Neural cell (in vitro differentiated cells): Measurements from ENCODE around the gene DMBT1. TPM values are rescaled to one million over a fixed set of nuclear protein-coding genes. Genes with fewer than 3 reads are reported as not detected.

Experiments
- H2AFZ ChIP-seq: fragments of 200-600, 300-800 bp; sonication (generic), shearing (Covaris generic); 2 replicates; pipeline ENCODE4 v1.6.0; 2014; ENCODE audit warnings: low read depth, mild to moderate bottlenecking, antibody characterized with exemption, low read length, moderate library complexity
- H3F3A ChIP-seq: fragments of 200-600 bp; shearing (Covaris generic); 2 replicates; pipeline ENCODE4 v1.6.1; 2016; ENCODE audit warnings: mild to moderate bottlenecking, moderate library complexity, mixed read lengths, antibody characterized with exemption, low read length; ENCODE audit not compliant: insufficient read depth, poor library complexity, severe bottlenecking
- H3K27ac ChIP-seq: fragments of 200-600, 300-800 bp; sonication (generic), shearing (Covaris generic); 2 replicates; pipeline ENCODE4 v1.5.1; 2014; ENCODE audit warnings: mild to moderate bottlenecking, low read length, moderate library complexity
- H3K27me3 ChIP-seq: fragments of 300-800, 200-600 bp; sonication (generic), shearing (Covaris generic); 2 replicates; pipeline ENCODE4 v1.6.0; 2014; ENCODE audit warnings: mild to moderate bottlenecking, low read depth, low read length, moderate library complexity; ENCODE audit not compliant: insufficient read depth
- H3K36me3 ChIP-seq: fragments of 300-800, 200-600 bp; sonication (generic), shearing (Covaris generic); 2 replicates; pipeline ENCODE4 v1.5.1; 2014; ENCODE audit warnings: mild to moderate bottlenecking, antibody characterized with exemption, low read length, moderate library complexity; ENCODE audit not compliant: insufficient read depth
- H3K4me2 ChIP-seq: fragments of 300-800, 200-600 bp; sonication (generic), shearing (Covaris generic); 2 replicates; pipeline ENCODE4 v1.6.0; 2014; ENCODE audit warnings: mild to moderate bottlenecking, low read length
- H3K4me3 ChIP-seq: fragments of 300-800, 200-600 bp; sonication (generic), shearing (Covaris generic); 2 replicates; pipeline ENCODE4 v1.5.1; 2014; ENCODE audit warnings: mild to moderate bottlenecking, low read length, moderate library complexity
- H3K79me2 ChIP-seq: fragments of 200-600 bp; shearing (Covaris generic); replicated peaks from 2 replicates; pipeline ENCODE4 v1.6.0; 2014; ENCODE audit warnings: mild to moderate bottlenecking, low read length, moderate library complexity; ENCODE audit not compliant: insufficient read depth
- H3K9ac ChIP-seq: fragments of 300-800, 200-600 bp; sonication (generic), shearing (Covaris generic); 2 replicates; pipeline ENCODE4 v1.6.1; 2016; ENCODE audit warnings: mild to moderate bottlenecking, low read length, mixed read lengths
- H3K9me2 ChIP-seq: fragments of 200-600 bp; shearing (Covaris generic); 2 replicates; pipeline ENCODE4 v1.6.1; 2016; ENCODE audit warnings: mild to moderate bottlenecking, low read length, mixed read lengths; ENCODE audit not compliant: insufficient read depth
- H3K9me3 ChIP-seq: fragments of 200-600, 300-800 bp; sonication (generic), shearing (Covaris generic); 2 replicates; pipeline ENCODE4 v1.6.1; 2016; ENCODE audit warnings: mild to moderate bottlenecking, mixed run types, low read length, moderate library complexity, mixed read lengths
- H4K20me1 ChIP-seq: fragments of 200-600 bp; shearing (Covaris generic); 2 replicates; pipeline ENCODE4 v1.6.1; 2016; ENCODE audit warnings: mild to moderate bottlenecking, mixed run types; ENCODE audit not compliant: insufficient read depth
- CTCF ChIP-seq: fragments of 450-650 bp; IDR thresholded peaks from 2 replicates; pipeline ENCODE4 v1.5.1; 2014; ENCODE audit warnings: antibody characterized with exemption, mild to moderate bottlenecking, moderate library complexity; ENCODE audit not compliant: poor library complexity, severe bottlenecking
- EP300 ChIP-seq: fragments of 450-650 bp; conservative IDR thresholded peaks from 2 replicates; pipeline ENCODE4 v1.6.1; 2014; ENCODE audit warnings: antibody characterized with exemption, mild to moderate bottlenecking, moderate library complexity; ENCODE audit not compliant: poor library complexity, severe bottlenecking
- EZH2 ChIP-seq: fragments of 200-600, 300-800 bp; shearing (Covaris generic), sonication (generic); IDR thresholded peaks from 2 replicates; pipeline ENCODE4 v1.6.1; 2014; ENCODE audit warnings: antibody characterized with exemption, low read length, borderline replicate concordance, mild to moderate bottlenecking; ENCODE audit not compliant: insufficient read depth, poor library complexity, severe bottlenecking
- MXI1 ChIP-seq: fragments of 450-650 bp; conservative IDR thresholded peaks from 2 replicates; pipeline ENCODE4 v1.6.1; 2014; ENCODE audit warnings: antibody characterized with exemption, mild to moderate bottlenecking; ENCODE audit not compliant: poor library complexity, severe bottlenecking
- POLR2AphosphoS5 ChIP-seq: IDR thresholded peaks from 2 replicates; pipeline ENCODE4 v1.6.1; 2012
- RAD21 ChIP-seq: fragments of 450-650 bp; conservative IDR thresholded peaks from 2 replicates; pipeline ENCODE4 v1.6.1; 2014; ENCODE audit warnings: antibody characterized with exemption, mild to moderate bottlenecking, moderate library complexity
- SMC3 ChIP-seq: fragments of 450-650 bp; conservative IDR thresholded peaks from 2 replicates; pipeline ENCODE4 v1.6.1; 2014; ENCODE audit warnings: antibody characterized with exemption, mild to moderate bottlenecking, moderate library complexity; ENCODE audit not compliant: poor library complexity
- TAF1 ChIP-seq: IDR thresholded peaks from 2 replicates; pipeline ENCODE4 v1.6.1; 2012; ENCODE audit warnings: low read depth
- polyA plus RNA-seq: library from polyadenylated mRNA; depleted of rRNA; stranded (reverse); fragments of >200 nt; gene quantifications from 2 replicates; pipeline ENCODE4 v1.2.3, GENCODE V29; 2014
- TF ChIP-seq, protein P1 (sequence below): IDR thresholded peaks from 2 replicates; pipeline ENCODE4 v1.6.1; 2012; ENCODE audit warnings: borderline replicate concordance

DMBT1 gene
- polyA plus RNA-seq, 1 donor from 2014 or later = not detected

DNA sequence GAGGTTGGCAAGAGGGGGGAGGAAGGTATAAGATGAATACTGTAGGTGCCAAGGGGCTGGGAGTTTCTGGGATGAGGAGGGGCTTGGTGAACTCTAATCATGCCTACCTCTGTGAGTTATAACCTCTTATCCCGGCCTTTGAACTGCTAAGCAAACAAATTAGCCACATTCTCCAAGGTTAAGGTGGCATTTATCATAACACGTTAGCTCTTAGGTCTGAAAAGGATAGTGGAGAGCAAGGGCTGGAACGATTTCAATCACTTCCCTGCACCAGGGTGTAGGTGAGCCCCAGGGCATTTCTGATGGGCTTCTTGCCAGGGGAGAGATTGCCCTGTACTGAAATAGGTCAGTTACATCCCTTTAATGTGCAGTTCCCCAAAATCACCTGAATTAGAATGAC is 28.6 kb upstream of the DMBT1 start:
- H3K4me3 ChIP-seq = no peak overlapping the region
- H3F3A ChIP-seq = no peaks in the 10 kb centered on the region
- no peaks in the 10 kb centered on the region for H3K9me3 ChIP-seq
- H3K9me2 ChIP-seq = no peaks in the 10 kb centered on the region
- no peak overlapping the region for H3K9ac ChIP-seq
- no peak overlapping the region for H3K27ac ChIP-seq
- H3K79me2 ChIP-seq = no peaks in the 10 kb centered on the region
- TF ChIP-seq EP300 (no peak), CTCF (no peak), SMC3 (no peak), TAF1 (no peak), RAD21 (no peak), EZH2 (no peak)
- TF ChIP-seq, protein P1, sequence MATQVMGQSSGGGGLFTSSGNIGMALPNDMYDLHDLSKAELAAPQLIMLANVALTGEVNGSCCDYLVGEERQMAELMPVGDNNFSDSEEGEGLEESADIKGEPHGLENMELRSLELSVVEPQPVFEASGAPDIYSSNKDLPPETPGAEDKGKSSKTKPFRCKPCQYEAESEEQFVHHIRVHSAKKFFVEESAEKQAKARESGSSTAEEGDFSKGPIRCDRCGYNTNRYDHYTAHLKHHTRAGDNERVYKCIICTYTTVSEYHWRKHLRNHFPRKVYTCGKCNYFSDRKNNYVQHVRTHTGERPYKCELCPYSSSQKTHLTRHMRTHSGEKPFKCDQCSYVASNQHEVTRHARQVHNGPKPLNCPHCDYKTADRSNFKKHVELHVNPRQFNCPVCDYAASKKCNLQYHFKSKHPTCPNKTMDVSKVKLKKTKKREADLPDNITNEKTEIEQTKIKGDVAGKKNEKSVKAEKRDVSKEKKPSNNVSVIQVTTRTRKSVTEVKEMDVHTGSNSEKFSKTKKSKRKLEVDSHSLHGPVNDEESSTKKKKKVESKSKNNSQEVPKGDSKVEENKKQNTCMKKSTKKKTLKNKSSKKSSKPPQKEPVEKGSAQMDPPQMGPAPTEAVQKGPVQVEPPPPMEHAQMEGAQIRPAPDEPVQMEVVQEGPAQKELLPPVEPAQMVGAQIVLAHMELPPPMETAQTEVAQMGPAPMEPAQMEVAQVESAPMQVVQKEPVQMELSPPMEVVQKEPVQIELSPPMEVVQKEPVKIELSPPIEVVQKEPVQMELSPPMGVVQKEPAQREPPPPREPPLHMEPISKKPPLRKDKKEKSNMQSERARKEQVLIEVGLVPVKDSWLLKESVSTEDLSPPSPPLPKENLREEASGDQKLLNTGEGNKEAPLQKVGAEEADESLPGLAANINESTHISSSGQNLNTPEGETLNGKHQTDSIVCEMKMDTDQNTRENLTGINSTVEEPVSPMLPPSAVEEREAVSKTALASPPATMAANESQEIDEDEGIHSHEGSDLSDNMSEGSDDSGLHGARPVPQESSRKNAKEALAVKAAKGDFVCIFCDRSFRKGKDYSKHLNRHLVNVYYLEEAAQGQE = no peak
- no peak overlapping the region for H3K4me2 ChIP-seq
- H4K20me1 ChIP-seq = no peaks in the 10 kb centered on the region
- no peaks in the 10 kb centered on the region for H3K36me3 ChIP-seq
- H3K27me3 ChIP-seq = no peaks in the 10 kb centered on the region
- H2AFZ ChIP-seq = no peak overlapping the region

- Histone ChIP-seq H3K9me2 (no peaks in the 10 kb centered on the region), H3K36me3 (no peaks in the 10 kb centered on the region), H2AFZ (no peak overlapping the region), H3K9me3 (no peaks in the 10 kb centered on the region), H3K27me3 (no peaks in the 10 kb centered on the region), H3K4me3 (no peak overlapping the region), H3K9ac (no peak overlapping the region), H3K4me2 (no peak overlapping the region), H3K79me2 (no peaks in the 10 kb centered on the region), H3K27ac (no peak overlapping the region), H3F3A (no peaks in the 10 kb centered on the region), H4K20me1 (no peaks in the 10 kb centered on the region)
- no peak for TF ChIP-seq POLR2AphosphoS5
- no peak for TF ChIP-seq CTCF
- TF ChIP-seq MXI1 = no peak
- no peak for TF ChIP-seq SMC3
- TF ChIP-seq EP300 = no peak
- TF ChIP-seq TAF1 = no peak
- TF ChIP-seq, protein P1 = no peak
Observed at GRCh38 chr10:122532601-122533296, 27.8 kb upstream of the DMBT1 start.
